Measurements from ENCODE around the gene OR52K1.

OR52K1 gene
- total RNA-seq = 0 to 0.06 (median 0) reads per million in 9 experiments

- H3K27ac Mint-ChIP-seq = no peak within 1 kb of the TSS
- DNase-seq (no peak), ATAC-seq (replicated peaks) (no peak)
- no peaks in the 10 kb centered on the region for H3K4me1 Mint-ChIP-seq (ENCODE audit: low read depth in 2 of 2)
- no peaks in the 10 kb centered on the region for H3K36me3 Mint-ChIP-seq (ENCODE audit: insufficient read depth)
- no peaks in the 10 kb centered on the region for H3K9me3 Mint-ChIP-seq
- H3K4me3 Mint-ChIP-seq = no peak within 1 kb of the TSS
- H3K27me3 Mint-ChIP-seq = peaks cover 5 to 11% of the 10 kb centered on the region in 2 donors
Observed at GRCh38 chr11:4482445-4482844, at the start of gene OR52K1. Gene OR52K1 (plus strand): TSS chr11:4482646. CDS start chr11:4488901, 6,255 bp downstream.

GRCh38 chr11:4433856-4434255 is 48.6 kb upstream of the OR52K1 start:
- DNase-seq (no peak), ATAC-seq (replicated peaks) (no peak)
- H3K27ac Mint-ChIP-seq = no peak overlapping the region
- H3K4me1 Mint-ChIP-seq (ENCODE audit: low read depth in 2 of 2) = no peaks in the 10 kb centered on the region
- no peaks in the 10 kb centered on the region for H3K9me3 Mint-ChIP-seq
- H3K27me3 Mint-ChIP-seq = peaks cover 34 to 58% of the 10 kb centered on the region in 2 donors
- H3K36me3 Mint-ChIP-seq (ENCODE audit: insufficient read depth) = no peaks in the 10 kb centered on the region
- H3K4me3 Mint-ChIP-seq = no peak overlapping the region

GRCh38 chr11:4436411-4436810 is 46.0 kb upstream of the OR52K1 start:
- H3K9me3 Mint-ChIP-seq = no peaks in the 10 kb centered on the region
- peaks cover 31 to 50% of the 10 kb centered on the region in 2 donors for H3K27me3 Mint-ChIP-seq
- no peak for DNase-seq
- H3K4me3 Mint-ChIP-seq = no peak overlapping the region
- no peaks in the 10 kb centered on the region for H3K36me3 Mint-ChIP-seq (ENCODE audit: insufficient read depth)
- no peak overlapping the region for H3K27ac Mint-ChIP-seq
- ATAC-seq (replicated peaks) = no peak
- H3K4me1 Mint-ChIP-seq (ENCODE audit: low read depth in 2 of 2) = no peaks in the 10 kb centered on the region

GRCh38 chr11:4441515-4441914 is 40.9 kb upstream of the OR52K1 start:
- Mint-ChIP-seq H3K36me3 (ENCODE audit: insufficient read depth) (no peaks in the 10 kb centered on the region), H3K4me3 (no peak overlapping the region), H3K4me1 (ENCODE audit: low read depth in 2 of 2) (no peaks in the 10 kb centered on the region), H3K27me3 (peaks cover 17 to 19% of the 10 kb centered on the region in 2 donors), H3K9me3 (no peaks in the 10 kb centered on the region), H3K27ac (no peak overlapping the region)
- DNase-seq (no peak), ATAC-seq (replicated peaks) (no peak)

GRCh38 chr11:4443232-4443891 is 39.1 kb upstream of the OR52K1 start:
- Mint-ChIP-seq H3K27me3 (peaks cover 8 to 10% of the 10 kb centered on the region in 2 donors), H3K4me1 (ENCODE audit: low read depth in 2 of 2) (no peaks in the 10 kb centered on the region), H3K4me3 (no peak overlapping the region), H3K27ac (no peak overlapping the region), H3K36me3 (ENCODE audit: insufficient read depth) (no peaks in the 10 kb centered on the region), H3K9me3 (no peaks in the 10 kb centered on the region)
- no peak for DNase-seq
- ATAC-seq (replicated peaks) = no peak

- Mint-ChIP-seq H3K9me3 (peaks cover 0 to under 1% of the 10 kb centered on the region in 2 donors), H3K27me3 (peaks cover 0 to 11% of the 10 kb centered on the region in 2 donors), H3K4me1 (ENCODE audit: low read depth in 2 of 2) (no peaks in the 10 kb centered on the region), H3K4me3 (no peak within 1 kb of the TSS), H3K27ac (no peak within 1 kb of the TSS), H3K36me3 (ENCODE audit: insufficient read depth) (no peaks in the 10 kb centered on the region)
- DNase-seq (no peak), ATAC-seq (replicated peaks) (no peak)
Observed at GRCh38 chr11:4448995-4449394, 33.5 kb upstream of the OR52K1 start, which contains the start of gene OR52K2. Gene OR52K2 (plus strand): TSS chr11:4449295. CDS start chr11:4449340, 45 bp downstream.

GRCh38 chr11:4453118-4453517 is 29.3 kb upstream of the OR52K1 start:
- no peak for ATAC-seq (replicated peaks)
- H3K4me3 Mint-ChIP-seq = no peak overlapping the region
- no peak overlapping the region for H3K27ac Mint-ChIP-seq
- peaks cover 0 to 2% of the 10 kb centered on the region in 2 donors for H3K9me3 Mint-ChIP-seq
- DNase-seq = no peak
- H3K4me1 Mint-ChIP-seq (ENCODE audit: low read depth in 2 of 2) = no peaks in the 10 kb centered on the region
- no peaks in the 10 kb centered on the region for H3K36me3 Mint-ChIP-seq (ENCODE audit: insufficient read depth)
- peaks cover 13 to 42% of the 10 kb centered on the region in 2 donors for H3K27me3 Mint-ChIP-seq

GRCh38 chr11:4454021-4454420 is 28.4 kb upstream of the OR52K1 start:
- Mint-ChIP-seq H3K36me3 (ENCODE audit: insufficient read depth) (no peaks in the 10 kb centered on the region), H3K4me1 (ENCODE audit: low read depth in 2 of 2) (no peaks in the 10 kb centered on the region), H3K27ac (no peak overlapping the region), H3K27me3 (peaks cover 13 to 51% of the 10 kb centered on the region in 2 donors), H3K4me3 (no peak overlapping the region), H3K9me3 (peaks cover 0 to 2% of the 10 kb centered on the region in 2 donors)
- DNase-seq (no peak), ATAC-seq (replicated peaks) (no peak)

GRCh38 chr11:4455419-4455818 is 27.0 kb upstream of the OR52K1 start:
- Mint-ChIP-seq H3K27ac (no peak overlapping the region), H3K9me3 (peaks cover 0 to 2% of the 10 kb centered on the region in 2 donors), H3K4me1 (ENCODE audit: low read depth in 2 of 2) (no peaks in the 10 kb centered on the region), H3K27me3 (peaks cover 21 to 51% of the 10 kb centered on the region in 2 donors), H3K4me3 (no peak overlapping the region), H3K36me3 (ENCODE audit: insufficient read depth) (no peaks in the 10 kb centered on the region)
- ATAC-seq (replicated peaks) (no peak), DNase-seq (no peak)

GRCh38 chr11:4459500-4459899 is 22.9 kb upstream of the OR52K1 start:
- Mint-ChIP-seq H3K4me1 (ENCODE audit: low read depth in 2 of 2) (no peaks in the 10 kb centered on the region), H3K36me3 (ENCODE audit: insufficient read depth) (no peaks in the 10 kb centered on the region), H3K27ac (no peak overlapping the region), H3K9me3 (peaks cover 3% of the 10 kb centered on the region in 2 donors), H3K27me3 (peaks cover 46 to 69% of the 10 kb centered on the region in 2 donors), H3K4me3 (no peak overlapping the region)
- DNase-seq (no peak), ATAC-seq (replicated peaks) (no peak)

GRCh38 chr11:4460151-4460550 is 22.3 kb upstream of the OR52K1 start:
- Mint-ChIP-seq H3K9me3 (peaks cover 6 to 8% of the 10 kb centered on the region in 2 donors), H3K36me3 (ENCODE audit: insufficient read depth) (no peaks in the 10 kb centered on the region), H3K4me1 (ENCODE audit: low read depth in 2 of 2) (no peaks in the 10 kb centered on the region), H3K27me3 (peaks cover 49 to 71% of the 10 kb centered on the region in 2 donors), H3K27ac (no peak overlapping the region), H3K4me3 (no peak overlapping the region)
- DNase-seq = no peak
- no peak for ATAC-seq (replicated peaks)

GRCh38 chr11:4464216-4465159 is 18.0 kb upstream of the OR52K1 start:
- DNase-seq = no peak
- no peaks in the 10 kb centered on the region for H3K36me3 Mint-ChIP-seq (ENCODE audit: insufficient read depth)
- H3K4me1 Mint-ChIP-seq (ENCODE audit: low read depth in 2 of 2) = no peaks in the 10 kb centered on the region
- H3K27ac Mint-ChIP-seq = no peak overlapping the region
- H3K27me3 Mint-ChIP-seq = peaks cover 36 to 57% of the 10 kb centered on the region in 2 donors
- H3K4me3 Mint-ChIP-seq = no peak overlapping the region
- H3K9me3 Mint-ChIP-seq = peaks cover 6 to 8% of the 10 kb centered on the region in 2 donors
- no peak for ATAC-seq (replicated peaks)

GRCh38 chr11:4465407-4465806 is 17.0 kb upstream of the OR52K1 start:
- H3K27ac Mint-ChIP-seq = no peak overlapping the region
- no peak for ATAC-seq (replicated peaks)

More at GRCh38 chr11:4465407-4465806, 17.0 kb upstream of the OR52K1 start:
- DNase-seq = no peak
- Mint-ChIP-seq H3K27me3 (peaks cover 34 to 61% of the 10 kb centered on the region in 2 donors), H3K4me1 (ENCODE audit: low read depth in 2 of 2) (no peaks in the 10 kb centered on the region), H3K36me3 (ENCODE audit: insufficient read depth) (no peaks in the 10 kb centered on the region), H3K4me3 (no peak overlapping the region), H3K9me3 (peaks cover 6 to 8% of the 10 kb centered on the region in 2 donors)

All from effector memory CD8-positive, alpha-beta T cell (primary cell).